SU-DHL-6 (cell line): ENCODE results near the gene KIRREL1.

Experiments
- H2AFZ ChIP-seq: fragments of 200-600 bp; sonication (generic); 2 replicates; pipeline ENCODE4 v1.6.1; 2014; ENCODE audit warnings: low read depth, mild to moderate bottlenecking, moderate library complexity, mixed read lengths, antibody characterized with exemption, low read length; ENCODE audit not compliant: severe bottlenecking
- H3F3A ChIP-seq: fragments of 200-600 bp; shearing (Covaris generic); 2 replicates; pipeline ENCODE4 v1.6.0; 2016; ENCODE audit warnings: antibody characterized with exemption, mild to moderate bottlenecking; ENCODE audit not compliant: insufficient read depth
- H3K27ac ChIP-seq: fragments of 200-600 bp; sonication (generic); 2 replicates; pipeline ENCODE4 v1.5.1; 2016; ENCODE audit warnings: low read depth, mild to moderate bottlenecking, low read length, moderate library complexity, mixed read lengths
- H3K27me3 ChIP-seq: fragments of 200-600 bp; sonication (generic), shearing (Covaris generic); 2 replicates; pipeline ENCODE4 v1.6.0; 2014; ENCODE audit warnings: mild to moderate bottlenecking, low read length
- H3K36me3 ChIP-seq: fragments of 200-600 bp; sonication (generic); 2 replicates; pipeline ENCODE4 v1.6.1; 2014; ENCODE audit warnings: mild to moderate bottlenecking, low read length, mixed read lengths
- H3K4me2 ChIP-seq: fragments of 300-600, 200-600 bp; shearing (Covaris generic), sonication (generic); 2 replicates; pipeline ENCODE4 v1.6.0; 2014; ENCODE audit warnings: low read length, low read depth, mild to moderate bottlenecking; ENCODE audit not compliant: poor library complexity, severe bottlenecking
- H3K4me3 ChIP-seq: fragments of 200-600 bp; sonication (generic); 2 replicates; pipeline ENCODE4 v1.5.1; 2014; ENCODE audit warnings: antibody characterized with exemption, low read length, mild to moderate bottlenecking, mixed read lengths; ENCODE audit not compliant: insufficient read depth, poor library complexity, severe bottlenecking
- H3K79me2 ChIP-seq: fragments of 200-600 bp; sonication (generic); 2 replicates; pipeline ENCODE4 v1.6.1; 2014; ENCODE audit warnings: mild to moderate bottlenecking, low read length, moderate library complexity; ENCODE audit not compliant: insufficient read depth
- H3K9ac ChIP-seq: fragments of 200-600 bp; sonication (generic); 2 replicates; pipeline ENCODE4 v1.7.0; 2014; ENCODE audit warnings: mild to moderate bottlenecking, low read length
- H3K9me2 ChIP-seq: fragments of 200-600 bp; sonication (generic); replicated peaks from 2 replicates; pipeline ENCODE4 v1.6.1; 2014; ENCODE audit warnings: low read length; ENCODE audit not compliant: insufficient read depth
- H3K9me3 ChIP-seq: fragments of 200-600 bp; sonication (generic); 2 replicates; pipeline ENCODE4 v1.6.1; 2014; ENCODE audit warnings: low read length, mixed read lengths; ENCODE audit not compliant: insufficient read depth
- H4K20me1 ChIP-seq: fragments of 200-600 bp; sonication (generic); 2 replicates; pipeline ENCODE4 v1.6.1; 2014; ENCODE audit warnings: low read depth, mild to moderate bottlenecking, antibody characterized with exemption, low read length, moderate library complexity, mixed read lengths
- CTCF ChIP-seq: fragments of 200-600 bp; sonication (generic); IDR thresholded peaks from one replicate; pipeline ENCODE4 v1.5.1; 2017; ENCODE audit warnings: antibody characterized with exemption, mild to moderate bottlenecking, low read length, moderate library complexity; ENCODE audit not compliant: insufficient read depth, poor library complexity, severe bottlenecking
- EZH2phosphoT487 ChIP-seq: fragments of 200-600 bp; sonication (generic), shearing (Covaris generic); conservative IDR thresholded peaks from 2 replicates; pipeline ENCODE4 v1.6.1; 2018; ENCODE audit warnings: mild to moderate bottlenecking, antibody characterized with exemption, low read length, moderate library complexity, mixed read lengths

Gene KIRREL1

GRCh38 chr1:158002631-158003405 lies 9.4 kb downstream of the KIRREL1 start:
- no peaks in the 10 kb centered on the region; the same call in 1 of the 2 replicates for H3K27me3 ChIP-seq
- H3K9ac ChIP-seq: no peak overlapping the region
- no peaks in the 10 kb centered on the region for H3F3A ChIP-seq
- H4K20me1 ChIP-seq: no peaks in the 10 kb centered on the region
- H3K4me3 ChIP-seq: no peak overlapping the region
- no peaks in the 10 kb centered on the region for H3K36me3 ChIP-seq
- H2AFZ ChIP-seq: no peak overlapping the region
- TF ChIP-seq CTCF (no peak), EZH2phosphoT487 (no peak)
- no peak overlapping the region for H3K27ac ChIP-seq
- H3K4me2 ChIP-seq: no peak overlapping the region
- no peaks in the 10 kb centered on the region for H3K79me2 ChIP-seq
- no peaks in the 10 kb centered on the region for H3K9me3 ChIP-seq
- no peaks in the 10 kb centered on the region for H3K9me2 ChIP-seq

GRCh38 chr1:158003406-158003800 lies 10.0 kb downstream of the KIRREL1 start:
- H3K79me2 ChIP-seq: no peaks in the 10 kb centered on the region
- TF ChIP-seq CTCF (no peak), EZH2phosphoT487 (no peak)
- no peaks in the 10 kb centered on the region for H3F3A ChIP-seq
- no peaks in the 10 kb centered on the region for H3K36me3 ChIP-seq
- H4K20me1 ChIP-seq: no peaks in the 10 kb centered on the region
- H3K27ac ChIP-seq: no peak overlapping the region
- no peak overlapping the region for H3K4me3 ChIP-seq
- no peaks in the 10 kb centered on the region for H3K9me2 ChIP-seq
- no peaks in the 10 kb centered on the region for H3K9me3 ChIP-seq
- no peaks in the 10 kb centered on the region; the same call in 1 of the 2 replicates for H3K27me3 ChIP-seq
- H2AFZ ChIP-seq: no peak overlapping the region
- H3K9ac ChIP-seq: no peak overlapping the region
- no peak overlapping the region for H3K4me2 ChIP-seq

GRCh38 chr1:158005224-158005623 lies 11.8 kb downstream of the KIRREL1 start:
- Histone ChIP-seq H3K4me2 (no peak overlapping the region), H3F3A (no peaks in the 10 kb centered on the region), H2AFZ (no peak overlapping the region), H3K9me2 (no peaks in the 10 kb centered on the region), H3K9me3 (no peaks in the 10 kb centered on the region), H3K36me3 (no peaks in the 10 kb centered on the region), H3K27ac (no peak overlapping the region), H3K79me2 (no peaks in the 10 kb centered on the region), H4K20me1 (no peaks in the 10 kb centered on the region), H3K9ac (no peak overlapping the region), H3K27me3 (no peaks in the 10 kb centered on the region; the same call in 1 of the 2 replicates), H3K4me3 (no peak overlapping the region)
- TF ChIP-seq EZH2phosphoT487 (no peak), CTCF (no peak)
